ENCODE measurements around the gene KCNMB4. TPM values are rescaled to one million over a fixed set of nuclear protein-coding genes. Genes with fewer than 3 reads are reported as not detected.

KCNMB4 gene
- total and polyA plus RNA-seq, 9 donors, result 2.0 to 5.6 (median 3.0) TPM

DNA sequence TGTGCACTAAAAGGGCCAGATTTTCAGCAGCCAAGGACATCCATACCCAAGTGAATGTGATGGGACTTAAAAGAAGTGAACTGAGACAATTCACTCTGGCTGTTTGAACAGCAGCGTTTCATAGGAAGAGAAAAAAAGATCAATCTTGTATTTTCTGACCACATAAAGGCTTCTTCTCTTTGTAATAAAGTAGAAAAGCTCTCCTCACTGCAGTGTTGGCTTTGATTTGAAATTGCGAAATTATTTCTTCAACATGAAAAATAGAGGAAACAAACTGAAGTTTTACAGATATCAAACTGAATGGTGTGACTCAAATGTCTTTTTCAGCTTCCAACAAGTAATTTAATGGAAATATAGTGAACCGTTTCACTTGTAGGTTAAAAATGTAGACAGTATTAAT lies 11.3 kb upstream of the KCNMB4 start:
- no peaks in the 10 kb centered on the region for H3K9me3 ChIP-seq
- 68 to 79% (median 74%) methylated on average over 3 of the region's 3 CpGs for WGBS, 3 donors
- DNase-seq, result no peak
- H3K4me1 ChIP-seq (ENCODE audit: insufficient read depth), result no peaks in the 10 kb centered on the region
- H3K27me3 ChIP-seq, result no peaks in the 10 kb centered on the region
- H3K4me3 ChIP-seq, result no peak overlapping the region
- intact Hi-C loops (cut with DNase I), result no loop called here
- H3K27ac ChIP-seq, result no peak overlapping the region
- TF ChIP-seq, protein P1, sequence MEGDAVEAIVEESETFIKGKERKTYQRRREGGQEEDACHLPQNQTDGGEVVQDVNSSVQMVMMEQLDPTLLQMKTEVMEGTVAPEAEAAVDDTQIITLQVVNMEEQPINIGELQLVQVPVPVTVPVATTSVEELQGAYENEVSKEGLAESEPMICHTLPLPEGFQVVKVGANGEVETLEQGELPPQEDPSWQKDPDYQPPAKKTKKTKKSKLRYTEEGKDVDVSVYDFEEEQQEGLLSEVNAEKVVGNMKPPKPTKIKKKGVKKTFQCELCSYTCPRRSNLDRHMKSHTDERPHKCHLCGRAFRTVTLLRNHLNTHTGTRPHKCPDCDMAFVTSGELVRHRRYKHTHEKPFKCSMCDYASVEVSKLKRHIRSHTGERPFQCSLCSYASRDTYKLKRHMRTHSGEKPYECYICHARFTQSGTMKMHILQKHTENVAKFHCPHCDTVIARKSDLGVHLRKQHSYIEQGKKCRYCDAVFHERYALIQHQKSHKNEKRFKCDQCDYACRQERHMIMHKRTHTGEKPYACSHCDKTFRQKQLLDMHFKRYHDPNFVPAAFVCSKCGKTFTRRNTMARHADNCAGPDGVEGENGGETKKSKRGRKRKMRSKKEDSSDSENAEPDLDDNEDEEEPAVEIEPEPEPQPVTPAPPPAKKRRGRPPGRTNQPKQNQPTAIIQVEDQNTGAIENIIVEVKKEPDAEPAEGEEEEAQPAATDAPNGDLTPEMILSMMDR (IDR thresholded peaks at IDR 0.05), result no peak
- TF ChIP-seq EP300 (IDR thresholded peaks at IDR 0.05) (no peak), POLR2A (IDR thresholded peaks at IDR 0.05) (no peak)
- no peaks in the 10 kb centered on the region for H3K36me3 ChIP-seq

DNA sequence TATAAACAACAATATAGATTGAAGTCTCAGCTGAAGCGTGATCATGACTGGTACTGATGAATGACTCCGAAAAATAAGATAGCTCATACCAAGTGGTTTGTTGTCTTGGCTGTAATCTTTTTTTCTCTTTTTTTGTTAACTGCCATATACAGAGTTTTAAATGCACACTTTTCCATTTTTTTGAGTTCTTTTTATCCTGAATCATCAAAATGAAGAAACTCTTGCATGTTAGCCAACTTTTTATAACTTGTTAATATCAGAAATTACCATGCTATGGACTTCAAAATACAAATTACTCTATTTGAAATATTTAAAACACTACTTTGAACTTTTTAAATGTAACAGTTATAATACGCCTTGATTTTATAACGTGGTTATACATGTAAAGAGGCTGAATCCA lies 10.1 kb upstream of the KCNMB4 start:
- no peak overlapping the region for H3K4me3 ChIP-seq
- no peak for DNase-seq
- no peaks in the 10 kb centered on the region for H3K9me3 ChIP-seq
- intact Hi-C loops (cut with DNase I), result no loop called here
- H3K27ac ChIP-seq, result no peak overlapping the region
- no peak for TF ChIP-seq EP300 (IDR thresholded peaks at IDR 0.05)
- TF ChIP-seq, protein P1 (IDR thresholded peaks at IDR 0.05), result no peak
- no peak for TF ChIP-seq POLR2A (IDR thresholded peaks at IDR 0.05)
- WGBS, 3 donors, result 97 to 99% (median 98%) methylated on average over 4 of the region's 4 CpGs
- no peaks in the 10 kb centered on the region for H3K4me1 ChIP-seq (ENCODE audit: insufficient read depth)
- H3K27me3 ChIP-seq, result no peaks in the 10 kb centered on the region
- no peaks in the 10 kb centered on the region for H3K36me3 ChIP-seq

DNA sequence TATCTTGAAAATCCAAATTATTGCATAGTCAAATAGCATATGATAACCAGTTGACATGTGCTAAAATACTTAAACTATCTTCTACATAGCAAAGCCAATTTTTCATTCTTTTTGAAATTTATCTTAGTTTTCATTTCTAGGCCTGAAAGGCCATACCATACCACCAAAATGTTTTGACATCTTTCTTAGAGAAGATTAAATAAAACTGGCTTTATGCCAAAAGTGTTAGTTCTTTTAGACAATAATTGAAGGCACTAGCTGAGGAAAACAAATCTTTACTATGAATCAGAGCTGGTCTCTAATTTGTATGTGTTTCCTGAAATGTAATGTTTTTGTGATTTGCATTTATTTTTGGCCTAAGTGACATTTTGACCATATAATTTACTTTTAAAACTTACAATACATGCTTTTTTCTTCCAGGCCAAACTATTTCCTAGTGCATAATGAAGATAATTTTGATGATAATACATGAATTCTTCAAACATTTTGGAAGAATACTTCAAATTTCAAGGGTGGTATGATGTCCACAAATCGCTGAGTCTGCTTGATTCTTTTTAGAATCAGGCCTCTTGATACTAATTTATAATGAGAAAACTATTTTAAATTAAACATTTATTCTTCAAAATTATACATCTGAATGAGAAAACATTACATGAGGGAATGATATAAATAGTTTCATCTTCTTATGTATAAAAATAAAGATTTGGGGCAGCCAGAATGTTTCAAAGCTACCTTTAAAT lies 6.5 kb upstream of the KCNMB4 start:
- TF ChIP-seq EP300 (IDR thresholded peaks at IDR 0.05) (no peak), POLR2A (IDR thresholded peaks at IDR 0.05) (no peak)
- TF ChIP-seq, protein P1 (IDR thresholded peaks at IDR 0.05), result no peak
- H3K27ac ChIP-seq, result no peak overlapping the region
- 90 to 94% (median 93%) methylated on average over 1 of the region's 1 CpG for WGBS, 3 donors
- no peaks in the 10 kb centered on the region for H3K4me1 ChIP-seq (ENCODE audit: insufficient read depth)
- H3K9me3 ChIP-seq, result no peaks in the 10 kb centered on the region
- DNase-seq, result no peak
- no peak overlapping the region for H3K4me3 ChIP-seq
- intact Hi-C loops (cut with DNase I), result loop anchor here in 1 of 4 donors (10.0 kb wide), 1 partner anchor 115 kb away; the partner anchor contains the start of gene CNOT2
- H3K27me3 ChIP-seq, result no peaks in the 10 kb centered on the region
- no peaks in the 10 kb centered on the region for H3K36me3 ChIP-seq

DNA sequence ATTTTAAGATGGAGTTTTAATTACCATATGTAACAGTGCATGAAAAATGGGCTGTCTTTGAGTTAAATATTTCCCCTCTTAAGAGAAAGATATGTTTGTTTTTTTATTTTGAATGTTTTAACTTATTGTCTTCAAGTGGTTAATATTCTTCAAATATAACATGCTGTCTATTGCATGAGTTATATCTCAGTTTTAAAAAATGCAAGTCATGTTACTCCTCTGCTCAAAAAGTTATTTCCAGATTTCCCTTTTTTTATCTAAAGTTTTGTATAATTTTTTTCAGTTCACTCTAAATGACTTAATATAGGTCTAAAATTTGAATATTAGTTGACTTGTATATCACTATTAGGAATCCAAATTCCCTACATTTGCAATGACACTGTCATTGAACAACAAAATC lies 5.9 kb upstream of the KCNMB4 start:
- H3K9me3 ChIP-seq, result no peaks in the 10 kb centered on the region
- H3K27ac ChIP-seq, result no peak overlapping the region
- H3K4me1 ChIP-seq (ENCODE audit: insufficient read depth), result no peaks in the 10 kb centered on the region
- no peak overlapping the region for H3K4me3 ChIP-seq
- H3K36me3 ChIP-seq, result no peaks in the 10 kb centered on the region
- TF ChIP-seq, protein P1 (IDR thresholded peaks at IDR 0.05), result no peak
- TF ChIP-seq POLR2A (IDR thresholded peaks at IDR 0.05) (no peak), EP300 (IDR thresholded peaks at IDR 0.05) (no peak)
- intact Hi-C loops (cut with DNase I), result loop anchor here in 1 of 4 donors (10.0 kb wide), 1 partner anchor 115 kb away; the partner anchor contains the start of gene CNOT2
- DNase-seq, result no peak
- no peaks in the 10 kb centered on the region for H3K27me3 ChIP-seq

Data from ovary (tissue), 9 donors.